ENCODE measurements around the gene PIEZO1. TPM values are rescaled to one million over a fixed set of nuclear protein-coding genes. Genes with fewer than 3 reads are reported as not detected.

PIEZO1 gene
- total and polyA plus RNA-seq, 2 experiments from 2014 or later: 30.4 to 70.1 TPM

GRCh38 chr16:88721236-88721635 lies 63.8 kb downstream of the PIEZO1 start (continued):
- TF ChIP-seq CTCF (conservative IDR thresholded peaks at IDR 0.05; ENCODE audit: low read depth in 2 of 2): no peak

GRCh38 chr16:88720396-88720970 lies 64.5 kb downstream of the PIEZO1 start:
- H3K4me1 ChIP-seq (ENCODE audit: insufficient read depth): no peaks in the 10 kb centered on the region
- no peak overlapping the region for H3K27ac ChIP-seq (ENCODE audit: low read depth)
- H3K27ac Mint-ChIP-seq: no peak overlapping the region
- ATAC-seq (no peak), DNase-seq (ENCODE audit: low spot score) (no peak)
- H3K36me3 Mint-ChIP-seq (ENCODE audit: low read depth): peaks cover 31% of the 10 kb centered on the region
- no peak overlapping the region for H3K4me3 ChIP-seq
- H3K27me3 ChIP-seq (ENCODE audit: insufficient read depth): no peaks in the 10 kb centered on the region
- H3K79me2 ChIP-seq (replicated peaks; ENCODE audit: insufficient read depth): no peaks in the 10 kb centered on the region
- no peaks in the 10 kb centered on the region for H3K9me2 ChIP-seq (ENCODE audit: insufficient read depth)
- H3K27me3 Mint-ChIP-seq (ENCODE audit: insufficient read depth, low read depth, poor library complexity): peaks cover 14% of the 10 kb centered on the region
- H3K36me3 ChIP-seq (ENCODE audit: insufficient read depth): no peaks in the 10 kb centered on the region
- H3K9me3 Mint-ChIP-seq: no peaks in the 10 kb centered on the region
- no peak overlapping the region for H2AFZ ChIP-seq
- H3F3A ChIP-seq (replicated peaks; ENCODE audit: low read depth): no peaks in the 10 kb centered on the region
- no peak overlapping the region for H3K4me2 ChIP-seq
- no peaks in the 10 kb centered on the region for H4K20me1 ChIP-seq (replicated peaks; ENCODE audit: insufficient read depth)
- no peak overlapping the region for H3K4me3 Mint-ChIP-seq
- no peaks in the 10 kb centered on the region for H3K4me1 Mint-ChIP-seq
- TF ChIP-seq ZNF331 (CRISPR knock-in tag; IDR thresholded peaks at IDR 0.05; ENCODE audit: low read depth) (no peak), ETS1 (IDR thresholded peaks at IDR 0.05) (no peak), CTCF (conservative IDR thresholded peaks at IDR 0.05; ENCODE audit: low read depth in 2 of 2) (no peak), STAT1 (IDR thresholded peaks at IDR 0.05; ENCODE audit: unreplicated experiment) (no peak), CREB1 (CRISPR knock-in tag; IDR thresholded peaks at IDR 0.05; ENCODE audit: low read depth) (no peak), POLR2AphosphoS5 (IDR thresholded peaks at IDR 0.05; ENCODE audit: low read depth) (no peak), EZH2 (IDR thresholded peaks at IDR 0.05; ENCODE audit: low read depth, unreplicated experiment) (no peak), ZNF462 (CRISPR knock-in tag; IDR thresholded peaks at IDR 0.05) (no peak), NANOG (IDR thresholded peaks at IDR 0.05; ENCODE audit: borderline replicate concordance) (no peak), REST (IDR thresholded peaks at IDR 0.05; ENCODE audit: unreplicated experiment) (no peak)

Data from GM23338 (cell line).